ENCODE data around the gene THSD7A. TPM values are rescaled to one million over a fixed set of nuclear protein-coding genes. Genes with fewer than 3 reads are reported as not detected.

The THSD7A gene
- total RNA-seq, 2 donors from 2014 or later, result 1.6 to 6.1 TPM

- H3K9me3 ChIP-seq, result no peaks in the 10 kb centered on the region
- no peak overlapping the region for H3K27ac ChIP-seq
- H3K4me3 ChIP-seq, result no peak overlapping the region
- H3K36me3 ChIP-seq, result no peaks in the 10 kb centered on the region
- no peaks in the 10 kb centered on the region for H3K4me1 ChIP-seq (ENCODE audit: control insufficient read depth in 1 of 2, low read depth in 2 of 2)
- no peaks in the 10 kb centered on the region for H3K27me3 ChIP-seq (replicated peaks; ENCODE audit: insufficient read depth)
- ATAC-seq (ENCODE audit: insufficient number of reproducible peaks, low FRiP score, low read depth) (no peak), DNase-seq (ENCODE audit: low spot score) (no peak)
- TF ChIP-seq CTCF (IDR thresholded peaks at IDR 0.05), result no peak
Observed at GRCh38 chr7:11376529-11376928, 455.5 kb downstream of the THSD7A start.

GRCh38 chr7:11374629-11375028 lies 457.4 kb downstream of the THSD7A start:
- H3K27me3 ChIP-seq (replicated peaks; ENCODE audit: insufficient read depth), result no peaks in the 10 kb centered on the region
- H3K9me3 ChIP-seq, result no peaks in the 10 kb centered on the region
- H3K4me3 ChIP-seq, result no peak overlapping the region
- no peaks in the 10 kb centered on the region for H3K36me3 ChIP-seq
- no peak overlapping the region for H3K27ac ChIP-seq
- H3K4me1 ChIP-seq (ENCODE audit: control insufficient read depth in 1 of 2, low read depth in 2 of 2), result no peaks in the 10 kb centered on the region
- no peak for ATAC-seq (ENCODE audit: insufficient number of reproducible peaks, low FRiP score, low read depth)
- TF ChIP-seq CTCF (IDR thresholded peaks at IDR 0.05), result no peak
- no peak for DNase-seq (ENCODE audit: low spot score)

DNA sequence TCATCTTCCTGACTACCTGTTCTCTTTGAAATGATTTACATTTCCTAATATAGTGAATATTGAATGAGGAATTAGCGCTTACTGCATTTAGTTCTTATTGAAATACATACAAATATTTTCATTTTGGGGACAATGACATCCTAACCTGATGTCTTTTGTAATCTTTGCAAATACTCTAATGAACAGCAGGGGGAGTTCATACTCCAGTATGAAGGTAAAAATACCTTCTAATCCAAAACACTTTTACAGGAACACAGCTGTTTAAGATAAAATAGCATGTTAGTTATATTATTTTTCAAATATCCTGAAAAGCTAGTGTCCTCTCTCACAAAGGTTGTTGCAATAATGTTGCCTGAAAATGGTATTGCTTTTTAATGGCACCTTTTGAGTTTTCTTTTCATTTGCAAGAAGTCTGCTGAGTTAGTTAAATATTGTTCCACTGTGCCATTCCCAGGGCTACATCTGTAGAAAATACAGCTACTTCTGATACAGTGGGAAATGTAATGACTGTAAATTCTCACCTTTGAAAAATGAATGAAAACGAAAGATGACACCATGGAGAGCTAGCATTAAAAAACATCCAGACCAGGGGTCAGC lies 458.4 kb downstream of the THSD7A start:
- DNase-seq (ENCODE audit: low spot score), result no peak
- no peak for TF ChIP-seq CTCF (IDR thresholded peaks at IDR 0.05)
- no peak overlapping the region for H3K27ac ChIP-seq
- no peaks in the 10 kb centered on the region for H3K36me3 ChIP-seq
- no peaks in the 10 kb centered on the region for H3K9me3 ChIP-seq
- H3K4me3 ChIP-seq, result no peak overlapping the region
- no peaks in the 10 kb centered on the region for H3K27me3 ChIP-seq (replicated peaks; ENCODE audit: insufficient read depth)
- ATAC-seq (ENCODE audit: insufficient number of reproducible peaks, low FRiP score, low read depth), result no peak
- no peaks in the 10 kb centered on the region for H3K4me1 ChIP-seq (ENCODE audit: control insufficient read depth in 1 of 2, low read depth in 2 of 2)

DNA sequence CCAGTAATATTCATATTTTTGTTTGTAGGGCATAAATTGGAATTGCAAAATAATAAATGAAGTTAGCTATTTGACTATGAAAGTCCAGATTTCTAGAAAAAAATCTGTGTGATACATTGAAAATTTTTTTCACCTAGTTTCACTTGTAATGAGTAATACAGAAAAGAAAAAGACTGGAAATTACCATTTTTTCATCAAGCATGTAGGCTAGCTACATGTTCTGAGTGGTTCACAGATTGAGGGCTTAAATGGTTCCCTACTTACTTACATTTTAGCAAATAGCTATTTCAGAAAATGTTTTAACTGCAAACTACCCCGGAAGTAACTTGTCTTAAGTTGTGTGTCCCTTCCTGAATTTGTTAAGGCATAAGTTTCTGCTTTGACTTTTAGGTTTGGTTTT lies 462.3 kb downstream of the THSD7A start:
- TF ChIP-seq CTCF (IDR thresholded peaks at IDR 0.05), result no peak
- Histone ChIP-seq H3K36me3 (no peaks in the 10 kb centered on the region), H3K27ac (no peak overlapping the region), H3K9me3 (no peaks in the 10 kb centered on the region), H3K4me3 (no peak overlapping the region), H3K4me1 (ENCODE audit: control insufficient read depth in 1 of 2, low read depth in 2 of 2) (no peaks in the 10 kb centered on the region), H3K27me3 (replicated peaks; ENCODE audit: insufficient read depth) (no peaks in the 10 kb centered on the region)
- ATAC-seq (ENCODE audit: insufficient number of reproducible peaks, low FRiP score, low read depth) (no peak), DNase-seq (ENCODE audit: low spot score) (no peak)

GRCh38 chr7:11366118-11366517 lies 465.9 kb downstream of the THSD7A start:
- Histone ChIP-seq H3K4me3 (no peak overlapping the region), H3K9me3 (no peaks in the 10 kb centered on the region), H3K4me1 (ENCODE audit: control insufficient read depth in 1 of 2, low read depth in 2 of 2) (peaks cover 0 to 2% of the 10 kb centered on the region in 2 donors), H3K27me3 (replicated peaks; ENCODE audit: insufficient read depth) (no peaks in the 10 kb centered on the region), H3K36me3 (no peaks in the 10 kb centered on the region), H3K27ac (no peak overlapping the region)
- DNase-seq (ENCODE audit: low spot score) (no peak), ATAC-seq (ENCODE audit: insufficient number of reproducible peaks, low FRiP score, low read depth) (no peak)
- TF ChIP-seq CTCF (IDR thresholded peaks at IDR 0.05), result no peak

Measured in thoracic aorta (tissue), 2 donors.